ENCODE results near the gene TRMT61A.

TRMT61A gene

GRCh38 chr14:103550451-103551337, 21.7 kb downstream of the TRMT61A start:
- ChIA-PET POLR2A (interaction anchor here (0.5 kb wide), 1 partner anchor 854 kb away, joined by 4 read pairs; no protein-coding TSS in a partner anchor), CTCF (interaction anchor here (2.0 to 14.9 kb wide), 4 partner anchors 8 to 32 kb away, joined by 6 to 214 read pairs (median 7); partner anchors contain the start of gene CKB)
- no peak for DNase-seq (ENCODE audit: extremely low spot score)
- TF ChIP-seq CTCF (IDR thresholded peaks at IDR 0.05; ENCODE audit: control extremely low read depth, extremely low read depth, low read depth, missing control alignments): no peak

GRCh38 chr14:103551338-103551762, 22.4 kb downstream of the TRMT61A start:
- ChIA-PET POLR2A (no interaction called here), CTCF (interaction anchor here (2.0 to 14.9 kb wide), 4 partner anchors 8 to 33 kb away, joined by 6 to 214 read pairs (median 7); partner anchors contain the start of gene CKB)
- DNase-seq (ENCODE audit: extremely low spot score): no peak
- no peak for TF ChIP-seq CTCF (IDR thresholded peaks at IDR 0.05; ENCODE audit: control extremely low read depth, extremely low read depth, low read depth, missing control alignments)

- CTCF ChIA-PET: interaction anchor here (1.7 to 14.9 kb wide), 4 partner anchors 9 to 33 kb away, joined by 7 to 214 read pairs (median 8); partner anchors contain the start of gene CKB
- no peak for DNase-seq (ENCODE audit: extremely low spot score)
- POLR2A ChIA-PET: no interaction called here
- no peak for TF ChIP-seq CTCF (IDR thresholded peaks at IDR 0.05; ENCODE audit: control extremely low read depth, extremely low read depth, low read depth, missing control alignments)
These were observed 23.2 kb downstream of the TRMT61A start for GRCh38 chr14:103552011-103552845.

GRCh38 chr14:103552846-103553210, 23.8 kb downstream of the TRMT61A start:
- DNase-seq (ENCODE audit: extremely low spot score): no peak
- TF ChIP-seq CTCF (IDR thresholded peaks at IDR 0.05; ENCODE audit: control extremely low read depth, extremely low read depth, low read depth, missing control alignments): no peak
- ChIA-PET POLR2A (no interaction called here), CTCF (interaction anchor here (1.7 to 14.9 kb wide), 4 partner anchors 8 to 34 kb away, joined by 7 to 214 read pairs (median 8); partner anchors contain the start of gene CKB)

GRCh38 chr14:103555559-103556337, 26.8 kb downstream of the TRMT61A start:
- CTCF ChIA-PET: interaction anchor here (4.2 to 14.9 kb wide), 2 partner anchors 9 to 37 kb away, joined by 20 to 214 read pairs; partner anchors contain the start of gene CKB
- no peak for TF ChIP-seq CTCF (IDR thresholded peaks at IDR 0.05; ENCODE audit: control extremely low read depth, extremely low read depth, low read depth, missing control alignments)
- POLR2A ChIA-PET: no interaction called here
- DNase-seq (ENCODE audit: extremely low spot score): no peak
